Measurements from ENCODE around the gene BIRC3. TPM values are rescaled to one million over a fixed set of nuclear protein-coding genes. Genes with fewer than 3 reads are reported as not detected.

The BIRC3 gene
- total and polyA plus RNA-seq, 2 donors from 2014 or later, result 3.9 to 110 TPM

DNA sequence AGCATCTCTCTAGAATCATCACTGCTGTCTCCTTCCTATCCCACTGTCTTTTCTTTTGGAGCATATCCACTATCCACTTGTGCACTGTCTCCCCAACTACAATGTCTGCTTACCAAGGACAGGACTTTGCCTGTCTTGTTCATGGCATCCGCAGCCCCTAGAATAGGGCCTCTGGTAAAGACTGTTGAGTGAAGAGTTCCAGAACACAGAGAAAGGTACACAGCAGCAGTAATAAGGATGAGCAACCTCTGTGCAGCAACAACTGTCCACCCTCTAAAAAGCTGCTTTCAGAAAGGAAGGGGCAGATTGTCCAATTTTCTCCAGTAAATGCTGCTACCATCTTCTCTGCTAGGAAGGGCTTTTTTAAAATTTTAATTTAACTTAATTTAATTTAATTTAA lies 25.5 kb upstream of the BIRC3 start:
- Histone ChIP-seq H3K36me3 (ENCODE audit: control insufficient read depth in 2 of 3, insufficient read depth in 3 of 3, low read length in 3 of 3) (no peaks in the 10 kb centered on the region), H3K9ac (ENCODE audit: low read length in 3 of 3) (no peak overlapping the region), H3K4me3 (ENCODE audit: low read length in 3 of 3) (no peak overlapping the region), H3K27me3 (ENCODE audit: control insufficient read depth, insufficient read depth, low read length) (no peaks in the 10 kb centered on the region), H3K27ac (ENCODE audit: low read depth in 2 of 2, low read length in 2 of 2) (no peak overlapping the region), H3K9me3 (ENCODE audit: control insufficient read depth in 2 of 3, insufficient read depth in 1 of 3, low read length in 3 of 3) (no peaks in the 10 kb centered on the region), H3K4me1 (ENCODE audit: control insufficient read depth in 2 of 3, insufficient read depth in 2 of 3, low read depth in 1 of 3, low read length in 3 of 3) (no peaks in the 10 kb centered on the region)
- intact Hi-C loops (cut with DNase I), result no loop called here
- DNase-seq (no peak), FAIRE-seq (no peak)
- TF ChIP-seq, protein P1, sequence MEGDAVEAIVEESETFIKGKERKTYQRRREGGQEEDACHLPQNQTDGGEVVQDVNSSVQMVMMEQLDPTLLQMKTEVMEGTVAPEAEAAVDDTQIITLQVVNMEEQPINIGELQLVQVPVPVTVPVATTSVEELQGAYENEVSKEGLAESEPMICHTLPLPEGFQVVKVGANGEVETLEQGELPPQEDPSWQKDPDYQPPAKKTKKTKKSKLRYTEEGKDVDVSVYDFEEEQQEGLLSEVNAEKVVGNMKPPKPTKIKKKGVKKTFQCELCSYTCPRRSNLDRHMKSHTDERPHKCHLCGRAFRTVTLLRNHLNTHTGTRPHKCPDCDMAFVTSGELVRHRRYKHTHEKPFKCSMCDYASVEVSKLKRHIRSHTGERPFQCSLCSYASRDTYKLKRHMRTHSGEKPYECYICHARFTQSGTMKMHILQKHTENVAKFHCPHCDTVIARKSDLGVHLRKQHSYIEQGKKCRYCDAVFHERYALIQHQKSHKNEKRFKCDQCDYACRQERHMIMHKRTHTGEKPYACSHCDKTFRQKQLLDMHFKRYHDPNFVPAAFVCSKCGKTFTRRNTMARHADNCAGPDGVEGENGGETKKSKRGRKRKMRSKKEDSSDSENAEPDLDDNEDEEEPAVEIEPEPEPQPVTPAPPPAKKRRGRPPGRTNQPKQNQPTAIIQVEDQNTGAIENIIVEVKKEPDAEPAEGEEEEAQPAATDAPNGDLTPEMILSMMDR (IDR thresholded peaks at IDR 0.05; ENCODE audit: borderline replicate concordance, extremely low read depth, insufficient read depth), result no peak

DNA sequence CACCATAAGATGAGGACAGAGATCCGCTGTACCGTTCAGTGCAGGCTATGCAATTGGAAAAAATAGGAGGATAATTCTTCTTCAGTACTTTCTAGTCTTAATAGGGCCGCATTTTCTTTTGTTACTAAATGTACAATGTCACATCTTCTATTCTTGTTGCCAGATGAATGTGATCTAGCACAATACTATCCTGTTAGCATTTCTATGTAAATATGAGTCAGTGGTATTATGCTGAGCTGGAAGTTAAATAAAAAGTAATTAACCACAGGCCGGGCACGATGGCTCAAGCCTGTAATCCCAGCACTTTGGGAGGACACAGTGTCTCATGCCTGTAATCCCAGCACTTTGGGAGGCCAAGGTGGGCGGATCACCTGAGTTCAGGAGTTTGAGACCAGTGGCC lies 24.4 kb upstream of the BIRC3 start:
- Histone ChIP-seq H3K27me3 (ENCODE audit: control insufficient read depth, insufficient read depth, low read length) (no peaks in the 10 kb centered on the region), H3K4me1 (ENCODE audit: control insufficient read depth in 2 of 3, insufficient read depth in 2 of 3, low read depth in 1 of 3, low read length in 3 of 3) (no peaks in the 10 kb centered on the region), H3K4me3 (ENCODE audit: low read length in 3 of 3) (no peak overlapping the region), H3K9me3 (ENCODE audit: control insufficient read depth in 2 of 3, insufficient read depth in 1 of 3, low read length in 3 of 3) (no peaks in the 10 kb centered on the region), H3K27ac (ENCODE audit: low read depth in 2 of 2, low read length in 2 of 2) (no peak overlapping the region), H3K9ac (ENCODE audit: low read length in 3 of 3) (no peak overlapping the region), H3K36me3 (ENCODE audit: control insufficient read depth in 2 of 3, insufficient read depth in 3 of 3, low read length in 3 of 3) (no peaks in the 10 kb centered on the region)
- intact Hi-C loops (cut with DNase I), result no loop called here
- DNase-seq (no peak), FAIRE-seq (no peak)
- TF ChIP-seq, protein P1 (IDR thresholded peaks at IDR 0.05; ENCODE audit: borderline replicate concordance, extremely low read depth, insufficient read depth), result no peak

DNA sequence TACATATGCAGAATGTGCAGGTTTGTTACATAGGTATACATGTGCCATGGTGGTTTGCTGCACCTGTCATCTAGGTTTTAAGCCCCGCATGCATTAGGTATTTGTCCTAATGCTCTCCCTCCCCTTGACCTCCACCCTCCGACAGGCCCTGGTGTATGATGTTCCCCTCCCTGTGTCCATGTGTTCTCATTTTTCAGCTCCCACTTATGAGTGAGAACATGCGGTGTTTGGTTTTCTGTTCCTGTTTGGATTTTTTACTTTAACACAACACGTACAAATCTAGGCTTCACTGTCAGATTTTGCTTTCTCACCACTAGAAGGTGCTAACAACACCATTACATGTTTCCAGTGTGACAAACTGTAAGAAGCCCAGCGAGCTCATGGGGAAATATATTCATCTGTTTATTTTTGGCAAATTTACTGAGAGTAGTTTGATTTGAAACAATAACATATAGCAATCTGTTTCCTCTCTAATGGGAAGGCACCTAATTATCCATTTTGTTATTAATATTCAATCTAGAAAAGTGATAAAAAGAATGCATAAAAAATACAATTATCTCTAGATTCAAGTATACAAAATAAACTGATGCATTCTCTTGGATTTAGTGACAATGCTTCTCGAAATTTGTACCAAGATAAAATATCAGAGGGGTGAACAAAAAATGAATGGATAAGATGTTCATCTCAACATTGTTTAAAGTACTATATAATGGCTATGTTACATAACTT lies 23.2 kb upstream of the BIRC3 start:
- peak in 2 of 5 donors; percentile 50 to 69 for DNase-seq
- Histone ChIP-seq H3K27me3 (ENCODE audit: control insufficient read depth, insufficient read depth, low read length) (no peaks in the 10 kb centered on the region), H3K9ac (ENCODE audit: low read length in 3 of 3) (no peak overlapping the region), H3K27ac (ENCODE audit: low read depth in 2 of 2, low read length in 2 of 2) (no peak overlapping the region), H3K9me3 (ENCODE audit: control insufficient read depth in 2 of 3, insufficient read depth in 1 of 3, low read length in 3 of 3) (no peaks in the 10 kb centered on the region), H3K36me3 (ENCODE audit: control insufficient read depth in 2 of 3, insufficient read depth in 3 of 3, low read length in 3 of 3) (no peaks in the 10 kb centered on the region), H3K4me3 (ENCODE audit: low read length in 3 of 3) (no peak overlapping the region), H3K4me1 (ENCODE audit: control insufficient read depth in 2 of 3, insufficient read depth in 2 of 3, low read depth in 1 of 3, low read length in 3 of 3) (no peaks in the 10 kb centered on the region)
- intact Hi-C loops (cut with DNase I), result no loop called here
- TF ChIP-seq, protein P1 (IDR thresholded peaks at IDR 0.05; ENCODE audit: borderline replicate concordance, extremely low read depth, insufficient read depth), result peak; percentile 74
- FAIRE-seq, result peak; percentile 25

Data from kidney (tissue), 14 donors.